Uterus (tissue), 4 donors: Measurements from ENCODE around the gene TPI1. TPM values are rescaled to one million over a fixed set of nuclear protein-coding genes. Genes with fewer than 3 reads are reported as not detected.
A peak's percentile ranks its signal among the peaks of the same experiment; 100 is the strongest.
"Not testable (repeated sequence)": the region's sequence is repeated elsewhere in the genome, so short reads cannot be mapped to it uniquely, and the experiment has no call there.

ENCODE experiments used
- DNase-seq, 2 donors: peaks; one replicate each; pipeline ENCODE4 v3.0.0-alpha.2; 2019 to 2020
- H3K27ac ChIP-seq, 2 donors: fragments of 200-600 bp; sonication (generic); 1 replicate in 1 of 2; 2 replicates in 1 of 2; pipeline ENCODE4 v1.5.1; 2016 to 2018
- H3K27me3 ChIP-seq, 2 donors: fragments of 200-600 bp; sonication (generic); one replicate each; pipeline ENCODE4 v1.5.1; 2018 to 2019; ENCODE audit warnings: control low read depth in 1 of 2
- H3K36me3 ChIP-seq, 2 donors: fragments of 200-600 bp; sonication (generic); one replicate each; pipeline ENCODE4 v1.5.1; 2019; ENCODE audit warnings: control low read depth in 1 of 2
- H3K4me1 ChIP-seq, 2 donors: fragments of 200-600 bp; sonication (generic); one replicate each; pipeline ENCODE4 v1.5.1; 2018 to 2019; ENCODE audit warnings: control low read depth in 1 of 2
- H3K4me3 ChIP-seq, 2 donors: fragments of 200-600 bp; sonication (generic); 1 replicate in 1 of 2; 2 replicates in 1 of 2; pipeline ENCODE4 v1.5.1; 2018 to 2019; ENCODE audit warnings: mild to moderate bottlenecking in 1 of 2
- H3K9me3 ChIP-seq, 2 donors: fragments of 200-600 bp; sonication (generic); one replicate each; pipeline ENCODE4 v1.5.1; 2019; ENCODE audit warnings: control low read depth in 1 of 2
- CTCF ChIP-seq, 4 experiments: fragments of 200-600 bp in 2 of 4; fragments of 450-650 bp in 2 of 4; sonication (generic) in 2 of 4; IDR thresholded peaks; one replicate each; pipeline ENCODE4 v1.5.1; 2016 to 2019; ENCODE audit warnings: antibody characterized with exemption in 4 of 4, mild to moderate bottlenecking in 2 of 4, moderate library complexity in 1 of 4
- POLR2A ChIP-seq, 2 donors: fragments of 450-650 bp; IDR thresholded peaks; one replicate each; pipeline ENCODE4 v1.6.1; 2016; ENCODE audit warnings: antibody characterized with exemption in 2 of 2, mild to moderate bottlenecking in 1 of 2, moderate library complexity in 1 of 2
- intact Hi-C: fragments of 100-400 bp; cut with DNase I; formaldehyde crosslinking; loops from one replicate; pipeline ENCODE4 v1.15.1; 2023; ENCODE audit warnings: low total_unique reads
- total RNA-seq, 4 donors: library from RNA; depleted of rRNA in 3 of 4; stranded (reverse); fragments of >200 nt in 3 of 4; gene quantifications; one replicate each; pipeline versions ENCODE4 v1.1.0 to v1.2.4, GENCODE V29; 2014 to 2023
- donor health status: DM: yes; HTN: yes; CAD: no.

The TPI1 gene
- total RNA-seq, 4 donors from 2014 or later: 159 to 307 (median 240) TPM

GRCh38 chr12:6869049-6870021 is 2.0 kb downstream of the TPI1 start:
- Histone ChIP-seq H3K27me3 (no peaks in the 10 kb centered on the region), H3K9me3 (no peaks in the 10 kb centered on the region), H3K36me3 (no peaks in the 10 kb centered on the region), H3K4me3 (no peak overlapping the region), H3K27ac (peak overlapping the region; percentile 94 to 97), H3K4me1 (peaks cover 10 to 25% of the 10 kb centered on the region in 2 donors)
- DNase-seq: peak; percentile 83 to 87
- TF ChIP-seq CTCF (IDR thresholded peaks at IDR 0.05) (peak; percentile 85 to 90 (median 86)), POLR2A (IDR thresholded peaks at IDR 0.05) (no peak)
- intact Hi-C loops: no loop called here

- H3K4me1 ChIP-seq: peaks cover 10 to 25% of the 10 kb centered on the region in 2 donors
- intact Hi-C loops, DNase-seq, H3K4me3 ChIP-seq, H3K9me3 ChIP-seq, H3K27ac ChIP-seq, H3K36me3 ChIP-seq, H3K27me3 ChIP-seq: not testable (repeated sequence)
These were observed 3.0 kb downstream of the TPI1 start for GRCh38 chr12:6870304-6870703.

GRCh38 chr12:6871052-6871957 is 4.0 kb downstream of the TPI1 start:
- Histone ChIP-seq H3K36me3 (no peaks in the 10 kb centered on the region), H3K4me3 (peak overlapping the region in 1 of 2 donors; percentile 96), H3K4me1 (peaks cover 10 to 25% of the 10 kb centered on the region in 2 donors), H3K27me3 (no peaks in the 10 kb centered on the region), H3K27ac (peak overlapping the region; percentile 84 to 88), H3K9me3 (no peaks in the 10 kb centered on the region)
- DNase-seq: no peak
- TF ChIP-seq CTCF (IDR thresholded peaks at IDR 0.05): no peak
- TF ChIP-seq POLR2A (IDR thresholded peaks at IDR 0.05): no peak
- intact Hi-C loops: no loop called here

- intact Hi-C loops: no loop called here
- peak overlapping the region; percentile 79 to 96 for H3K4me3 ChIP-seq
- H3K36me3 ChIP-seq: no peaks in the 10 kb centered on the region
- H3K9me3 ChIP-seq: no peaks in the 10 kb centered on the region
- peaks cover 10 to 25% of the 10 kb centered on the region in 2 donors for H3K4me1 ChIP-seq
- H3K27ac ChIP-seq: peak overlapping the region; percentile 84 to 88
- H3K27me3 ChIP-seq: no peaks in the 10 kb centered on the region
- DNase-seq: peak; percentile 82 to 88
- peak; percentile 90 to 96 (median 96) for TF ChIP-seq CTCF (IDR thresholded peaks at IDR 0.05)
- TF ChIP-seq POLR2A (IDR thresholded peaks at IDR 0.05): no peak
These were observed 5.0 kb downstream of the TPI1 start for GRCh38 chr12:6872073-6873048.
